GM23248 (cell line): ENCODE results near the gene OPCML. TPM values are rescaled to one million over a fixed set of nuclear protein-coding genes. Genes with fewer than 3 reads are reported as not detected.

Experiments
- DNase-seq: peaks from one replicate; pipeline ENCODE4 v3.0.0-alpha.2; 2015
- H2AFZ ChIP-seq: fragments of 200-600 bp; sonication (generic); 2 replicates; pipeline ENCODE4 v1.6.1; 2016; ENCODE audit warnings: antibody characterized with exemption
- H3F3A ChIP-seq: fragments of 200-600 bp; sonication (generic); 2 replicates; pipeline ENCODE4 v1.6.1; 2016; ENCODE audit warnings: mild to moderate bottlenecking, antibody characterized with exemption, mixed run types; ENCODE audit not compliant: insufficient read depth
- H3K27ac ChIP-seq: fragments of 200-600 bp; sonication (generic); 2 replicates; pipeline ENCODE4 v1.5.1; 2016; ENCODE audit warnings: mild to moderate bottlenecking
- H3K27me3 ChIP-seq: fragments of 200-600 bp; sonication (generic); replicated peaks from 2 replicates; pipeline ENCODE4 v1.6.1; 2016; ENCODE audit warnings: mild to moderate bottlenecking; ENCODE audit not compliant: insufficient read depth
- H3K36me3 ChIP-seq: fragments of 200-600 bp; sonication (generic); 2 replicates; pipeline ENCODE4 v1.6.1; 2016; ENCODE audit warnings: low read depth, mild to moderate bottlenecking
- H3K4me1 ChIP-seq: fragments of 200-600 bp; sonication (generic); 2 replicates; pipeline ENCODE4 v1.6.1; 2016; ENCODE audit warnings: mild to moderate bottlenecking; ENCODE audit not compliant: insufficient read depth
- H3K4me2 ChIP-seq: fragments of 200-600 bp; sonication (generic); one replicate; pipeline ENCODE4 v1.6.1; 2016; ENCODE audit warnings: mild to moderate bottlenecking; ENCODE audit not compliant: unreplicated experiment
- H3K4me3 ChIP-seq: fragments of 200-600 bp; sonication (generic); 2 replicates; pipeline ENCODE4 v1.5.1; 2016; ENCODE audit warnings: mild to moderate bottlenecking
- H3K79me2 ChIP-seq: fragments of 200-600 bp; sonication (generic); 2 replicates; pipeline ENCODE4 v1.6.1; 2016; ENCODE audit warnings: mild to moderate bottlenecking; ENCODE audit not compliant: insufficient read depth
- H3K9ac ChIP-seq: fragments of 200-600 bp; sonication (generic); 2 replicates; pipeline ENCODE4 v1.6.1; 2016; ENCODE audit warnings: mild to moderate bottlenecking
- H3K9me2 ChIP-seq: fragments of 200-600 bp; sonication (generic); 2 replicates; pipeline ENCODE4 v1.6.1; 2016; ENCODE audit warnings: mixed run types, mild to moderate bottlenecking, moderate library complexity; ENCODE audit not compliant: insufficient read depth
- H3K9me3 ChIP-seq: fragments of 200-600 bp; sonication (generic); one replicate; pipeline ENCODE4 v1.6.1; 2017; ENCODE audit warnings: low read depth
- H4K20me1 ChIP-seq: fragments of 200-600 bp; sonication (generic); 2 replicates; pipeline ENCODE4 v1.6.0; 2016; ENCODE audit not compliant: insufficient read depth
- EZH2 ChIP-seq: fragments of 200-600 bp; sonication (generic); IDR thresholded peaks from 2 replicates; pipeline ENCODE4 v1.6.1; 2018; ENCODE audit warnings: antibody characterized with exemption, mild to moderate bottlenecking; ENCODE audit not compliant: insufficient read depth, poor library complexity, severe bottlenecking
- EZH2phosphoT487 ChIP-seq: fragments of 200-600 bp; sonication (generic); IDR thresholded peaks from 2 replicates; pipeline ENCODE4 v1.6.1; 2018; ENCODE audit warnings: antibody characterized with exemption, moderate library complexity, mild to moderate bottlenecking, low read depth; ENCODE audit not compliant: insufficient read depth
- WGBS, 2 experiments: methylation state at CpG; one replicate each; pipeline ENCODE4 v1.1.6; 2015 to 2017; ENCODE audit warnings: low lambda C conversion rate in 2 of 2, low coverage in 1 of 2; ENCODE audit errors: missing lambda C conversion rate in 2 of 2; 5-methylcytosine and 5-hydroxymethylcytosine counted together
- in situ Hi-C: fragments of 300-500 bp; cut with MboI; formaldehyde crosslinking; loops from 2 replicates; pipeline ENCODE4 v1.15.0; 2020
- polyA plus RNA-seq: library from polyadenylated mRNA; unstranded; fragments of >200 nt; fragmentation: Nextera tagmentation; extraction: Ambion mirVana; gene quantifications from 2 replicates; pipeline ENCODE4 v1.2.1, GENCODE V29; 2016
- total RNA-seq: library from RNA; depleted of rRNA; stranded (reverse); fragments of >200 nt; shearing (Covaris generic); gene quantifications from 2 replicates; pipeline ENCODE4 v1.2.3, GENCODE V29; 2014

Gene OPCML
- total and polyA plus RNA-seq, 2 experiments from 2014 or later: 0.69 to 1.6 TPM

DNA sequence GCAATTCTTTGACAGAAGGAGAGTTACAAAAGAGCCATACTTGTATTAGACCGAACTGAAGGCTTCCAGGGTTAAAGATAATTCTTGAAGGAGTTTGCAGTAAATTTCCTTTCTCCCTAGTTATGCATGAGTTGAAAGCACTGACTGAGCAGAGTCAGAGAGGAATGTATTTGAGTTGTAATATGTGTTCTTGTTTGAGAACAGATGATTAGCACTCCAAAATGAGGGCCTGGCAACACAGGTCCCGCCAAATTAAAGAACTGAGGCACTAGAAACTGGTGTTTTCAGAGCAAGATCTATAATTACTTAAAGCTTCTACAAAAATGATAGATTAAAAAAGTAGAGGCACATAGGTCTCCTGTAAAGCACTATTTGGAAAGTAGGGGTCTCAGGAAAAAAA is 970.4 kb downstream of the OPCML start:
- Histone ChIP-seq H3K27me3 (no peaks in the 10 kb centered on the region), H2AFZ (no peak overlapping the region), H3F3A (no peaks in the 10 kb centered on the region), H3K27ac (no peak overlapping the region), H3K4me3 (no peak overlapping the region), H3K4me1 (no peaks in the 10 kb centered on the region), H3K36me3 (no peaks in the 10 kb centered on the region), H4K20me1 (no peaks in the 10 kb centered on the region), H3K9me3 (no peaks in the 10 kb centered on the region), H3K4me2 (no peak overlapping the region), H3K9ac (no peak overlapping the region), H3K79me2 (no peaks in the 10 kb centered on the region), H3K9me2 (no peaks in the 10 kb centered on the region)
- in situ Hi-C loops: no loop called here
- no peak for DNase-seq
- TF ChIP-seq EZH2phosphoT487 (no peak), EZH2 (no peak)
- WGBS, 2 experiments: 63 to 65% methylated on average over 2 of the region's 2 CpGs

DNA sequence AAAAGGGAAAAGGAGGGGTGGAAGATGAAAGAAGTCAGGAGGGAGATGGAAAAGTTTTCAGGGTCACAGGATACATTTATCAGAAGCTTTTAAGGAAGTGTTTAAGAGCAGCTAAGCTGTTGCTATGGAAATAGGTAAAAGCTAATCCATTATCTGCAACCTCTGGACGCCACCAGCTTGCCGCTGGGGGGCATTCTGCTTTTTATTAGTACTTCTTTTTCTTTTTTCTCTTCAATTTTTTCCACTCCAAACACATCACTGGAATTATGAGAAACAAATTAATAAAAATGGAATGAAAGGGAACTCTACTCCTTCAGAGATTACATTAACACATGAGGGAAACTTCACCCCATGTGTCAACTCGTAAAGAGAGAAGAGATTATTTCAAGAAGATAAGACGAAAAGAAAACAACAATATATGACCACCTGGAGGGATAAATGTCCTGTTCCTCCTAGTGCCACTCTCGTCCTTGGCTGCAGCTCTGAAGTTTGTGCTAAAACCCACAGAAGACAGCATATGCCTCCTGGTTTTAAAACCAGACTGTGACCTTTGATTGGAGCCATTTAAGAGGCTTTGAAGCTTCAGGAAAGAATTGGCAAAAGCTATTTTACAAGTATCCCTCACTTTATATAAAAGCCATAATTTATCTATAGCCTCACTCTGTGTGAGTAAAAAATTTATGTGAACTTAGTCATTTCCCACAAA is 972.8 kb downstream of the OPCML start:
- in situ Hi-C loops: no loop called here
- Histone ChIP-seq H3K9ac (no peak overlapping the region), H3K9me2 (no peaks in the 10 kb centered on the region), H3K79me2 (no peaks in the 10 kb centered on the region), H3K4me2 (no peak overlapping the region), H4K20me1 (no peaks in the 10 kb centered on the region), H3F3A (no peaks in the 10 kb centered on the region), H3K4me1 (no peaks in the 10 kb centered on the region), H3K4me3 (no peak overlapping the region), H3K27me3 (no peaks in the 10 kb centered on the region), H3K9me3 (no peaks in the 10 kb centered on the region), H3K27ac (no peak overlapping the region), H2AFZ (no peak overlapping the region), H3K36me3 (no peaks in the 10 kb centered on the region)
- WGBS, 2 experiments: 20 to 32% methylated on average over 5 of the region's 5 CpGs
- no peak for TF ChIP-seq EZH2
- TF ChIP-seq EZH2phosphoT487: no peak
- no peak for DNase-seq

DNA sequence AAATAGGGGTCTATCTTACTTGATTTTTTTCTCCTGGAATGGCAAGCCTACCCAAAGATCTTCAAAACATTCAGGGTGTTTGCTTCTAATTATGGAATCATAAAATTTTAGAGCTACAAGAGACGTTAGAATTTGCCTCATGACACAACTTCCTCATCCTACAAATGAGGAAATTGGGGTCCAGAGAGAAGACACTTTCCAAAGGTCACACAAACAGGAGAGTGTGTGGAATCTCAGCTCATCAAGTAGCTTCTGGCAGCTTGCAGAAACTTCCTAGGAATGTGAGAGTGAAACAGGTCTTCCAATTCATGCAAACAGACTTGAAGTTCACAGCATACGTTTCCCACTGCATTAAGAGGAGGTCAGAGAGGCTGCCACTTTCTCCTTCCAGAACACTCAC is 976.0 kb downstream of the OPCML start:
- H3K4me2 ChIP-seq: no peak overlapping the region
- in situ Hi-C loops: no loop called here
- no peak overlapping the region for H3K9ac ChIP-seq
- no peaks in the 10 kb centered on the region for H3K4me1 ChIP-seq
- no peaks in the 10 kb centered on the region for H3K27me3 ChIP-seq
- H2AFZ ChIP-seq: no peak overlapping the region
- no peaks in the 10 kb centered on the region for H3K9me2 ChIP-seq
- H3F3A ChIP-seq: no peaks in the 10 kb centered on the region
- H3K36me3 ChIP-seq: no peaks in the 10 kb centered on the region
- no peaks in the 10 kb centered on the region for H3K79me2 ChIP-seq
- H3K4me3 ChIP-seq: no peak overlapping the region
- DNase-seq: no peak
- TF ChIP-seq EZH2: no peak
- TF ChIP-seq EZH2phosphoT487: no peak
- H4K20me1 ChIP-seq: no peaks in the 10 kb centered on the region
- 30 to 32% methylated on average over 2 of the region's 2 CpGs for WGBS, 2 experiments
- no peaks in the 10 kb centered on the region for H3K9me3 ChIP-seq
- no peak overlapping the region for H3K27ac ChIP-seq

DNA sequence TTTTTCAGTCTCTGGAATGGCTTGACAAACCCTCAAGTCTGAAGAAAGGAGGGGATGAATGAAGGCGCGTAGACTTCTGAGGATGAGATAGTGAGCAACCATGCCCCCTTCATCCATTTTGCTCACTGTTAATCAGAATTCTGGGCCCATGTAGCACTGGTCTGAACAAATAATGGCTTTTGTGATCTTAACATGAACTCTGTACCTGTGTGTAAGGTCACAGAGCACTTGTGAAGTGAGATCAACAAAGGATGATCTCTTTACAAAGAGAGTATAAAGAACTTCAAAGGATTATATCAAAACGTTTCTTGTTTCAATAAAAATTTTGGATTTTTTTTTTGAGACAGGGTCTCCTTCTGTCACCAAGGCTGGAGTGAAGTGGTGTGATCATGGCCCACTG is 976.7 kb downstream of the OPCML start:
- WGBS, 2 experiments: 63 to 66% methylated on average over 3 of the region's 3 CpGs
- TF ChIP-seq EZH2phosphoT487: no peak
- no peak for TF ChIP-seq EZH2
- Histone ChIP-seq H3K4me1 (no peaks in the 10 kb centered on the region), H4K20me1 (no peaks in the 10 kb centered on the region), H3K9me3 (no peaks in the 10 kb centered on the region), H3K9me2 (no peaks in the 10 kb centered on the region), H2AFZ (no peak overlapping the region), H3F3A (no peaks in the 10 kb centered on the region), H3K79me2 (no peaks in the 10 kb centered on the region), H3K9ac (no peak overlapping the region), H3K36me3 (no peaks in the 10 kb centered on the region), H3K27me3 (no peaks in the 10 kb centered on the region), H3K4me2 (no peak overlapping the region), H3K4me3 (no peak overlapping the region), H3K27ac (no peak overlapping the region)
- in situ Hi-C loops: no loop called here
- no peak for DNase-seq
